CD4-positive, alpha-beta T cell treated with Interleukin-21 for 1 hour (primary cell): ENCODE measurements around the gene HECTD4.
"Not testable (repeated sequence)": the region's sequence is repeated elsewhere in the genome, so short reads cannot be mapped to it uniquely, and the experiment has no call there.

Experiments
- DNase-seq: peaks from one replicate; pipeline ENCODE4 v3.0.0-alpha.2; 2020

HECTD4 gene

DNA sequence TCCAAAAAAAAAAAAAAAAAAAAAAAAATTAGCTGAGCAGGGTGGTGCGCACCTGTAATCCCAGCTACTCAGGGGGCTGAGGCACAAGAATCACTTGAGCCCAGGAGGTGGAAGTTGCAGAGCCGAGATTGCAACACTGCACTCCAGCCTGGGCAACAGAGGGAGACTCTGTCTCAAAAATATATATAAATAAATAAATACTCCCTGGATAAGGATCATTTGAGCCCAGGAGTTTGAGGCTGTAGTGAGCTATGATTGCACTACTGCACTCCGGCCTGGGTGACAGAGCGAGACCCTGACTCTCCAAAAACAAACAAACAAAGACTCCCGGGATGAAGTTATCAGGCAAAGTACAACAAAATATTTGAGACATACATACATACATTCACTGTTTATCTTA lies 270.3 kb downstream of the HECTD4 start:
- no peak for DNase-seq

DNA sequence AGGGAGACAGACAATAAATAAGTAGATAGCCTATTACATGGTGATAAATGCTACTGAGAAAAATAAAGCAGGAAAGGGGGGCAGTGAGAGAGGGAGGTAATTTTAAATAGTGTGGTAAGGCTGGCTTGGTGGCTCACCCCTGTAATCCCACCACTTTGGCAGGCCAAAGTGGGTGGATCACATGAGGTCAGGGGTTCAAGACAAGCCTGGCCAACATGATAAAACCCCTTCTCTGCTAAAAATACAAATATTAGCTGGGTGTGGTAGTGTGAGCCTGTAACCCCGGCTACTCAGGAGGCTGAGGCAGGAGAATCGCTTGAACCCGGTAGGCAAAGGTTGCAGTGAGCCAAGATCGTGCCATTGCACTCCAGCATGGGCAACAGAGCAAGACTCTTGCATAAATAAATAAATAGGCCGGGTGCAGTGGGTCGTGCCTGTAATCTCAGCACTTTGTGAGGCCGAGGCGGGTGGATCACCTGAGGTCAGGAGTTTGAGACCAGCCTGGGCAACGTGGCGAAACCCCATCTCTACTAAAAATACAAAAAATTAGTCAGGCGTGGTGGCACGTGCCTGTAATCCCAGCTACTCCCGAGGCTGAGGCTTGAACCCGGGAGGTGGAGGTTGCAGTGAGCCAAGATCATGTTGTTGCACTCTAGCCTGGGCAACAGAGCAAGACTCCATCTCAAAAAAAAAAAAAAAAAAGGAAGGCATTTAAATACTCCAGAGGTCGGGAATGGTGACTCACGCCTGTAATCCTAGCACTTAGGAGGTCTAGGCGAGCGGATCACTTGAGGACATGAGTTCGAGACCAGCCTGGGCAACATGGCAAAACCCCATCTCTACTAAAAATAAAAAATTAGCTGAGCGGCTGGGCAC lies 271.2 kb downstream of the HECTD4 start:
- not testable (repeated sequence) for DNase-seq
